AG08395 (cell line): ENCODE data around the gene ACIN1.

Source experiments
- DNase-seq: peaks from one replicate; pipeline ENCODE4 v3.0.0; 2012; ENCODE audit warnings: mixed read lengths, low spot score

The ACIN1 gene

GRCh38 chr14:23057757-23058653, 36.9 kb downstream of the ACIN1 start:
- peak; percentile 85 for DNase-seq

- peak; percentile 77 for DNase-seq
Observed at GRCh38 chr14:23056956-23057756, 37.8 kb downstream of the ACIN1 start, which contains the start of gene CDH24. Gene CDH24, minus strand, starts transcription at chr14:23057520. Its CDS starts 1,787 bp downstream, at chr14:23055733.

GRCh38 chr14:23056145-23056955, 38.6 kb downstream of the ACIN1 start:
- DNase-seq = peak; percentile 85

GRCh38 chr14:23055621-23056144, 39.3 kb downstream of the ACIN1 start:
- peak; percentile 31 for DNase-seq

- no peak for DNase-seq
Observed at GRCh38 chr14:23055147-23055550, 39.8 kb downstream of the ACIN1 start.

- peak; percentile 30 for DNase-seq
Observed at GRCh38 chr14:23054000-23054811, 40.7 kb downstream of the ACIN1 start.

GRCh38 chr14:23053426-23053825, 41.5 kb downstream of the ACIN1 start:
- no peak for DNase-seq

- no peak for DNase-seq
Observed at GRCh38 chr14:23052671-23053070, 42.3 kb downstream of the ACIN1 start.

GRCh38 chr14:23052182-23052623, 42.7 kb downstream of the ACIN1 start:
- no peak for DNase-seq

- no peak for DNase-seq
Observed at GRCh38 chr14:23051141-23052057, 43.5 kb downstream of the ACIN1 start.

- DNase-seq = no peak
Observed at GRCh38 chr14:23049011-23049410, 45.9 kb downstream of the ACIN1 start.

GRCh38 chr14:23047751-23048693, 46.9 kb downstream of the ACIN1 start:
- no peak for DNase-seq

GRCh38 chr14:23047034-23047634, 47.8 kb downstream of the ACIN1 start:
- no peak for DNase-seq

- DNase-seq = no peak
Observed at GRCh38 chr14:23045419-23046357, 49.2 kb downstream of the ACIN1 start.

GRCh38 chr14:23044840-23045239, 50.1 kb downstream of the ACIN1 start:
- DNase-seq = no peak

- no peak for DNase-seq
Observed at GRCh38 chr14:23043754-23044153, 51.2 kb downstream of the ACIN1 start.

- no peak for DNase-seq
Observed at GRCh38 chr14:23043145-23043544, 51.8 kb downstream of the ACIN1 start.
